K562 (cell line): Measurements from ENCODE around the gene TBC1D12. TPM values are rescaled to one million over a fixed set of nuclear protein-coding genes. Genes with fewer than 3 reads are reported as not detected.

Experiments
- ARID3B ChIP-seq: fragments of 250-450 bp; sonication (Bioruptor Pico); IDR thresholded peaks from 2 replicates; pipeline ENCODE4 v1.4.0; 2020; ENCODE audit warnings: borderline replicate concordance
- ASH1L ChIP-seq: fragments of 450-650 bp; IDR thresholded peaks from 2 replicates; pipeline ENCODE4 v1.6.1; 2018; ENCODE audit warnings: borderline replicate concordance, mild to moderate bottlenecking, low read depth; ENCODE audit not compliant: partially characterized antibody
- BCLAF1 ChIP-seq, 2 experiments: fragments of 450-650 bp in 1 of 2; IDR thresholded peaks; 2 replicates each; pipeline ENCODE4 v1.6.1; 2011 to 2017; ENCODE audit warnings: low read depth in 2 of 2, antibody characterized with exemption in 1 of 2, borderline replicate concordance in 1 of 2, low read length in 1 of 2, mild to moderate bottlenecking in 1 of 2, mixed read lengths in 1 of 2; ENCODE audit not compliant: control insufficient read depth in 1 of 2
- GABPB1 ChIP-seq: sonication (generic); formaldehyde crosslinking; IDR thresholded peaks from 2 replicates; pipeline ENCODE4 v1.8.0; 2022; ENCODE audit warnings: mild to moderate bottlenecking, missing genetic modification reagents
- HEY1 ChIP-seq: fragments of 250-450 bp; sonication (Bioruptor Pico); IDR thresholded peaks from 2 replicates; pipeline ENCODE4 v1.5.0; 2020; ENCODE audit warnings: mild to moderate bottlenecking, moderate library complexity, borderline replicate concordance
- HIVEP1 ChIP-seq: fragments of 250-450 bp; sonication (Bioruptor Pico); IDR thresholded peaks from 2 replicates; pipeline ENCODE4 v1.4.0; 2020; ENCODE audit warnings: mild to moderate bottlenecking
- KDM2B ChIP-seq: fragments of 250-450 bp; sonication (Bioruptor Pico); IDR thresholded peaks from 2 replicates; pipeline ENCODE4 v1.8.0; 2021; ENCODE audit warnings: mild to moderate bottlenecking, moderate library complexity
- KLF16 ChIP-seq: IDR thresholded peaks from 2 replicates; pipeline ENCODE4 v1.6.1; 2016; ENCODE audit warnings: antibody characterized with exemption
- KLF6 ChIP-seq: fragments of 250-450 bp; sonication (Bioruptor Pico); IDR thresholded peaks from 2 replicates; pipeline ENCODE4 v1.4.0; 2020; ENCODE audit warnings: mild to moderate bottlenecking, moderate library complexity, borderline replicate concordance
- MXI1 ChIP-seq: IDR thresholded peaks from 2 replicates; pipeline ENCODE4 v1.6.1; 2011; ENCODE audit warnings: low read depth, mild to moderate bottlenecking, improper control_type of control experiment, low read length
- PTTG1 ChIP-seq: fragments of 450-650 bp; IDR thresholded peaks from 2 replicates; pipeline ENCODE4 v1.6.1; 2016; ENCODE audit warnings: low read depth, mild to moderate bottlenecking, missing genetic modification characterization, missing compliant biosample characterization
- RB1 ChIP-seq: fragments of 450-650 bp; IDR thresholded peaks from 2 replicates; pipeline ENCODE4 v1.6.1; 2017; ENCODE audit warnings: low read depth, mild to moderate bottlenecking
- SLC30A9 ChIP-seq: fragments of 250-450 bp; sonication (Bioruptor Pico); IDR thresholded peaks from 2 replicates; pipeline ENCODE4 v1.8.0; 2022; ENCODE audit warnings: mild to moderate bottlenecking, moderate library complexity
- TAL1 ChIP-seq: fragments of 450-650 bp; IDR thresholded peaks from 2 replicates; pipeline ENCODE4 v1.6.1; 2016; ENCODE audit warnings: mild to moderate bottlenecking
- TEAD2 ChIP-seq: fragments of 450-650 bp; IDR thresholded peaks from 2 replicates; pipeline ENCODE4 v1.6.1; 2016; ENCODE audit warnings: missing genetic modification characterization, control low read depth, missing compliant biosample characterization
- XRCC4 ChIP-seq: IDR thresholded peaks from one replicate; pipeline ENCODE4 v1.6.1; 2011; ENCODE audit not compliant: insufficient read depth, insufficient read length; ENCODE audit errors: extremely low read depth
- ZBTB33 ChIP-seq: sonication (generic); formaldehyde crosslinking; IDR thresholded peaks from 2 replicates; pipeline ENCODE4 v1.8.1; 2023; ENCODE audit warnings: mild to moderate bottlenecking, missing genetic modification reagents
- ZNF175 ChIP-seq: fragments of 200-800 bp; sonication (Bioruptor generic); IDR thresholded peaks from 2 replicates; pipeline ENCODE4 v1.6.1; 2016; ENCODE audit warnings: low read depth, mild to moderate bottlenecking, missing genetic modification characterization, missing compliant biosample characterization
- ZNF408 ChIP-seq: fragments of 250-450 bp; sonication (Bioruptor Pico); IDR thresholded peaks from 2 replicates; pipeline ENCODE4 v1.4.0; 2020; ENCODE audit warnings: low read depth, mild to moderate bottlenecking, moderate library complexity
- ZNF766 ChIP-seq: fragments of 200-800 bp; sonication (Bioruptor generic); conservative IDR thresholded peaks from 2 replicates; pipeline ENCODE4 v1.6.1; 2016; ENCODE audit warnings: missing genetic modification characterization, missing compliant biosample characterization
- polyA plus RNA-seq, 8 experiments: library from polyadenylated mRNA; depleted of rRNA in 4 of 8; stranded (reverse) in 5 of 8; unstranded in 3 of 8; fragments of >200 nt; fragmentation: Nextera tagmentation in 2 of 8; fragmentation: Illumina TruSeq in 1 of 8; extraction: Ambion mirVana in 2 of 8; extraction: Trizol in 1 of 8; gene quantifications; 2 replicates each; pipeline versions ENCODE4 v1.2.1 to v1.2.3, GENCODE V29; 2011 to 2014; ENCODE audit warnings: inconsistent platforms in 1 of 8, missing spikeins in 1 of 8
- total RNA-seq, 7 experiments: library from RNA; depleted of rRNA in 6 of 7; stranded (reverse); fragments of >200 nt in 6 of 7; fragmentation: Illumina TruSeq in 2 of 7; extraction: Trizol in 2 of 7; gene quantifications; 2 replicates each; pipeline versions ENCODE4 v1.2.1 to v1.2.3, GENCODE V29; 2011 to 2021; ENCODE audit warnings: low replicate concordance in 1 of 7

Gene TBC1D12
- total and polyA plus RNA-seq, 9 of the 15 experiments (the other 6 are each of a cell fraction or from before 2014, with no cell fraction given) = 2.1 to 6.7 (median 3.9) TPM

GRCh38 chr10:94362360-94363250 is 39.7 kb upstream of the TBC1D12 start, which contains the start of gene NOC3L (continued):
- TF ChIP-seq KLF6 (CRISPR knock-in tag) (no peak), ZNF766 (no peak), PTTG1 (tag) (no peak), HIVEP1 (CRISPR knock-in tag) (no peak), GABPB1 (CRISPR knock-in tag) (peak; percentile 95), RB1 (peak; percentile 88), MXI1 (peak; percentile 87), SLC30A9 (CRISPR knock-in tag) (no peak), KDM2B (CRISPR knock-in tag) (no peak), ZBTB33 (CRISPR knock-in tag) (0 out of 2 replicates have a peak, but pooled peaks have one; percentile 27), XRCC4 (no peak), TEAD2 (no peak), KLF16 (no peak), ASH1L (no peak), HEY1 (CRISPR knock-in tag) (no peak), ZNF408 (CRISPR knock-in tag) (no peak), ZNF175 (no peak), TAL1 (no peak), ARID3B (CRISPR knock-in tag) (no peak), BCLAF1 (IDR thresholded peaks at IDR 0.05; ENCODE audit: borderline replicate concordance in 1 of 2, control insufficient read depth in 1 of 2, low read depth in 2 of 2, low read length in 1 of 2) (0 out of 4 replicates have a peak, but pooled peaks of 1 of the 2 experiments have one; percentile 43)
